CD4-positive, alpha-beta T cell treated with Interleukin-10 for 1 hour (primary cell): ENCODE measurements around the gene ADCY6.
"Not testable (repeated sequence)": the region's sequence is repeated elsewhere in the genome, so short reads cannot be mapped to it uniquely, and the experiment has no call there.

Source experiments
- DNase-seq: peaks from one replicate; pipeline ENCODE4 v3.0.0-alpha.2; 2020

The ADCY6 gene

DNA sequence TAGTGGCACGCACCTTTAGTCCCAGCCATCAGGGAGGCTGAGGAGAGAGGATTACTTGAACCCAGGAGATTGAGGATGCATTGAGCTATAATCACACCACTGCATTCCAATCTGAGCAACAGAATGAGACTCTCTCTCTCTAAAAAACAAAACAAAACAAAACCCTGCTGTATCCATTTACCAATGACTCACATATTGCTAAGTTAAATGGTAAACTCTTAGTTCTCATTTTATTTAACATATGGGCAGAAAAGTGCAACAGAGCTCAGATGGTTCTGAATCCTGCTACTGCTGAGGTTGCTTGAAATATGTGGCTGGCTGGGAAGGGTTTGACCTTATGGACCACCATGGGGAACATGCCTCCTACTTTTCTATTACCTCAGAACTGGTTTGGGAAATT is 38.7 kb downstream of the ADCY6 start:
- DNase-seq, result no peak

DNA sequence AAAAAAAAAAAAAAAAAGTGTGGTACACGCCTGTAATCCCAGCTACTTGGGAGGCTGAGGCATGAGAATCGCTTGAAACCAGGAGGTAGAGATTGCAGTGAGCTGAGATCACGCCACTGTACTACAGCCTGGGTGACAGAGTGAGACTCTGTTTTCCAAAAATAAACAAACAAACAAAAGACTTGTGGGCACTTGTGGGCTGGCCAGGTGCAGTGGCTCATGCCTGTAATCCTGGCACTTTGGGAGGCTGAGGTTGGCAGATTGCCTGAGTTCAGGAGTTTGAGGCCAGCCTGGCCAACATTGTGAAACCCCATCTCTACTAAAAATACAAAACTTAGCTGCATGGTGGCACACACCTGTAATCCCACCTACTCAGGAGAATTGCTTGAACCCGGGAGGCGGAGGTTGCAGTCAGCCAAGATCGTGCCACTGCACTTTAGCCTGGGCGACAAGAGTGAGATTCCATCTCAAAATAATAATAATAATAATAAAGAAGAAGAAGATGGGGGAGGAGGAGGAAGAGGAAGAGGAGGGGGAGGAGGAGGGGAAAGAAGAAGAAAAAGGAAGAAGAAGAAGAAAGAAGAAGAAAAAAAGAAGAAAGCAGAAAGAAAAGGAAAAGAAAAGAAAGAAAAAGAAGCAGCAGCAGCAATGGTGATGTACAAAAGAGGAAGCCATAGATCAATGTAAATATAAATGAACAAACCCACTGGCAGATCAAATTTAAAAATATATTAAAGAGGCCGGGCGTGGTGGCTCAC is 44.5 kb downstream of the ADCY6 start:
- DNase-seq, result no peak

DNA sequence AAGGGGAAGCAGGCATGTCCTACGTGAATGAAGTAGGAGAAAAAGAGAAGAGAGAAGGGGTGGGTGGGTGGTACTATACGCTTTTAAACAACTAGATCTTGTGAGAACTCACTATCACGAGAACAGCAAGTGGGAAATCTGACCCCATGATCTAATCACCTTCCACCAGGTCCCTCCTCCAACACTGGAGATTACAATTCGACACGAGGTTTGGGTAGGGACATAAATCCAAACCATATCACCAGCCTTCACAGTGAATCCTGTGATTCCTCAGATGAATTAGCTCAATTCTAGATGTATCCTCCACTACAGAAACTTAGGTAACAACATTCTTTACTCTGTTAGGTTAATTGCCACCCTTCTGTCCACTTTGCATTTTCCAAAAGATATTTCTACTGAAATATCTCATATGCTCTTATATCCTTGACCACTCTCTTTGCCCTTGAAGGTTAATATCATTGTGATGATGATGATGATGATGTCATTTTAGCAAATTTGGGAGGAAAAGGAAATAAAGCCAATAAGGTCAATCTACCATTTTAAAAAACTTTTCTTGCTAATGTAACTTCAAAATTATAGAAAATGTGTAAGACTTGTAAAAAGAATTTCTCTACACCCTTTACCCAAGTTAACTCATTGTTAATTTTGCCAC is 49.1 kb downstream of the ADCY6 start:
- DNase-seq, result no peak

DNA sequence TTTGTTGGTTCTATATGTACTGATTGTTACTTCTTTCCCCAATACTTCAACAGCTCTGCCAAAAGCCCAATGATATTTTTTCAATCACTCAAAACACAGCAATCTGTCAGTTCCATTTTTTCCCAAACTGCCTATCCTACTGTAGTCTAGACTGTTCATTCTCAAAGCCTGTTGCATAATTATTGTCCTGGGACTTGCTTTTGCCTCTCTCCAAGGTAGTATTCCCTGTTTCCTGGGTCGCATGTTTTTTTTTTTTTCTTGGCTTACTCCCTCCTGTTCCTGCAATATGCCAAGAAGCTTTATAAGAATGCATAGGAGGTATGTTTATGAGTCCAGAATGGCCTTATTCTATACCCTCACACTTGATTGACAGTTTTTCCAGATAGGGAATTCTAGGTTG is 52.4 kb downstream of the ADCY6 start:
- DNase-seq, result no peak

DNA sequence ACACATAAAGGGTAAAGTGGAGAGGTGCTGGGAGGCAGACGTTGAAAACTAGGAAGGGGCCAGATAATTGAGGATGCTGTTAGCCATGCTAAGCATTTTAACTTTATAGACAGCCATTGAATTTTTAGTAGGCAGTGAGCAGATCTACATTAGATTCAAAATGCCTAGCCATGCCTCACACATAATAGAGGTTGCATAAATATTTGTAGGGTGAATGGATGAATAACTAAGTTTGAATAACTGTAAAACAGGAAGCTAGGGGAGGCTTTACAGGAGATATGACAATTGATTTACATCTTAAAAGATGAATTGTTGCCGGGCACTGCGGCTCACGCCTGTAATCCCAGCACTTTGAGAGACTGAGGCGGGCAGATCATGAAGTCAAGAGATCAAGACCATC is 60.1 kb downstream of the ADCY6 start:
- DNase-seq, result no peak

DNA sequence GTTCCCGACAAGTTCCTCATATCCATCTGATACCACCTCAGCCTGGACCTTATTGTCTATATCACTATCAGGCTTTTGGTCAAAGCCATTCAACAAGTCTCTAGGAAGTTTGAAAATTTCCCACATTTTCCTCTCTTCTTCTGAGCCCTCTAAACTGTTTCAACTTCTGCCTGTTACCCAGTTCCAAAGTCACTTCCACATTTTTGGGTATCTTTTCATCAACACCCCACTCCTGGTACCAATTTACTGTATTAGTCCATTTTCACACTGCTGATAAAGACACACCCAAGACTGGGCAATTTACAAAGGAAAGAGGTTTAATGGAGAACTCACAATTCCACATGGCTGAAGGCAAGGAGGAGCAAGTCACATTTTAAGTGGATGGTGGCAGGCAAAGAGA is 68.2 kb downstream of the ADCY6 start:
- DNase-seq, result not testable (repeated sequence)

DNA sequence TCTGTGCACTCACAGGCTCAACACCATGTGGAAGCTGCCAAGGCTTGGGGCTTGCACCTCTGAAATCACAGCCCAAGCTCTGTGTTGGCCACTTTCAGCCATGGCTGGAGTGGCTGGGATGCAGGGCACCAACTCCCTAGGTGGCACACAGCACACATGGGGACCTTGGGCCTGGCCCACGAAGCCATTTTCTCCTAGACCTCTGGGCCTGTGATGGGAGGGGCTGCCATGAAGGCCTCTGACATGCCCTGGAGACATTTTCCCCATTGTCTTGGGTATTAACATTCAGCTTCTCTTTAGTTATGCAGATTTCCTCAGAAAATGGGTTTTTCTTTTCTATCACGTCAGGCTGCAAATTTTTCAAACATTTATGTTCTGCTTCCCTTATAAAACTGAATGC is 68.7 kb downstream of the ADCY6 start:
- DNase-seq, result not testable (repeated sequence)

DNA sequence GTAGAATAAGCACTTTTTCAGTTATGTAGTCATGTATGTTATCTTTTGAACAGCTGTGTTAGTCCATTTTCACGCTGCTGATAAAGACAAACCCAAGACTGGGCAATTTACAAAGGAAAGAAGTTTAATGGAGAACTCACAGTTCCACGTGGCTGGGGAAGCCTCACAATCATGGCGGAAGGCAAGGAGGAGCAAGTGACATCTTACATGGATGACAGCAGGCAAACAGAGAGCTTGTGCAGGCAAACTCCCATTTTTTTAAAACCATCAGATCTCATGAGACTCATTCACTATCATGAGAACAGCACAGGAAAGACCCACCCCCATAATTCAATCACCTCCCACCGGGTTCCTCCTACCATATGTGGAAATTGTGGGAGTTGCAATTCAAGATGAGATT is 69.9 kb downstream of the ADCY6 start:
- not testable (repeated sequence) for DNase-seq

DNA sequence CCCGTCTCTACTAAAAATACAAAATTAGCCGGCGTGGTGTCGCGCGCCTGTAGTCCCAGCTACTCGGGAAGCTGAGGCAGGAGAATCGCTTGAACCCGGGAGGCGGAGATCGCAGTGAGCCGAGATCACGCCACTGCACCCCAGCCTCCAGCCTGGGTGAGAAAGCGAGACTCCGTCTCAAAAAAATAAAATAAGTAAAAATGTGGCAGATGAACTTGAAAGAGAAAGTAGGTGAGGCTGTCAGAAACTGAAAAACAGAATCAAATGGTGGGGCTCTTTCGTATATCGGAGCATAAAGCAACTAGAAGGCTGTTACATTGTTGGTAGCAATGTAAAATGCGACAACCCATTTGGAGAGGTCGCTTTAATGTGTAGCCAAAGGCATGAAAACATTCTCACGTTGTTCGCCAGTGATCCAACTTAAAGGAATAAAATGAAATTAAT is 71.6 kb downstream of the ADCY6 start:
- no peak for DNase-seq

DNA sequence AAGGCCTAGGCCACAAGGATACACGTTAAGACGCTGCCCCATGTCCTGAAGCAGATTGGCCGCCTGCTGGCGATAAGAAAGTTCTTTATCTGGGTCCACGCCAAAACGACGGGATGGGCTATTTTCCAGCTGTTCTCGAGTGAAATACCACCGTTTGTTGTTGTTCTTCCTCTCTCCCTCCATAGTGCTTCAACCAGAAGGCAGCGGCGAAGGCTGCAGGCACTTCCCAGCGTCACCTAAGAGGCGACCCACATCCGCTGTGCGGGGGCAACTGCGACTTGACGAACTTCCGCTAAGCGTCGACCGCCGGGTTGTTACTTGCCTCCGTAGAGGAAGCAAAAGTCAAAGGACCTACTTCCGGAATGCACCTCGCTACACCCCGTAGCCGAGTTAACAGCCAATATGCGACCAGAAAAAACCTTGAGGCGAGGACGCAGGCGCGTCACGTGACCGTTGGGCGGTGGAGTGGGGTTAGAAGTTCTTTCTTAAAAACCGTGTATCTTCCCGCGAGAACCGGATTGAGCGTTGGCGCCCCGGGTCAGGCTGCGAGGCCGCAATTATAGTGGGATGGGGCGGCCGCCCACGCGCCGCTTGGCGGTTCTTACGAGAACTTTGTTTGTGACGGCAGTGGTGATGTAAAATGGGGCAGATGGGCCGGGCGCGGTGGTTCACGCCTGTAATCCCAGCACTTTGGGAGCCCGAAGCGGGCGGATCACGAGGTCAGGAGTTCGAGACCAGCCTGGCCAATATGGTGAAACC is 72.2 kb downstream of the ADCY6 start, which contains the start of gene CCNT1:
CCNT1 (minus strand) TSS at position 215 of the 759 bp plus-strand sequence; CDS start at position 183, 32 bp downstream.
- peak; percentile 99 for DNase-seq
